Stimulated activated CD4-positive, alpha-beta T cell treated with anti-CD3 and anti-CD28 coated beads, Interleukin-4, amount 100 ng/mL, for 48 hours (primary cell): ENCODE measurements around the gene ERVK3-1.
"Not testable (repeated sequence)": the region's sequence is repeated elsewhere in the genome, so short reads cannot be mapped to it uniquely, and the experiment has no call there.

Experiments used
- DNase-seq, 2 donors: peaks; one replicate each; pipeline ENCODE4 v3.0.0-alpha.2; 2020; ENCODE audit warnings: low read depth in 2 of 2

The ERVK3-1 gene

GRCh38 chr19:58305065-58305931, at the start of gene ERVK3-1:
Gene ERVK3-1 (plus strand): TSS chr19:58305377. CDS start chr19:58312169, 6,792 bp downstream.
- DNase-seq: peak; percentile 83 to 92

- DNase-seq: not testable (repeated sequence)
Measured at GRCh38 chr19:58258259-58258658, 46.9 kb upstream of the ERVK3-1 start.

GRCh38 chr19:58261600-58261967, 43.6 kb upstream of the ERVK3-1 start:
- no peak for DNase-seq

DNA sequence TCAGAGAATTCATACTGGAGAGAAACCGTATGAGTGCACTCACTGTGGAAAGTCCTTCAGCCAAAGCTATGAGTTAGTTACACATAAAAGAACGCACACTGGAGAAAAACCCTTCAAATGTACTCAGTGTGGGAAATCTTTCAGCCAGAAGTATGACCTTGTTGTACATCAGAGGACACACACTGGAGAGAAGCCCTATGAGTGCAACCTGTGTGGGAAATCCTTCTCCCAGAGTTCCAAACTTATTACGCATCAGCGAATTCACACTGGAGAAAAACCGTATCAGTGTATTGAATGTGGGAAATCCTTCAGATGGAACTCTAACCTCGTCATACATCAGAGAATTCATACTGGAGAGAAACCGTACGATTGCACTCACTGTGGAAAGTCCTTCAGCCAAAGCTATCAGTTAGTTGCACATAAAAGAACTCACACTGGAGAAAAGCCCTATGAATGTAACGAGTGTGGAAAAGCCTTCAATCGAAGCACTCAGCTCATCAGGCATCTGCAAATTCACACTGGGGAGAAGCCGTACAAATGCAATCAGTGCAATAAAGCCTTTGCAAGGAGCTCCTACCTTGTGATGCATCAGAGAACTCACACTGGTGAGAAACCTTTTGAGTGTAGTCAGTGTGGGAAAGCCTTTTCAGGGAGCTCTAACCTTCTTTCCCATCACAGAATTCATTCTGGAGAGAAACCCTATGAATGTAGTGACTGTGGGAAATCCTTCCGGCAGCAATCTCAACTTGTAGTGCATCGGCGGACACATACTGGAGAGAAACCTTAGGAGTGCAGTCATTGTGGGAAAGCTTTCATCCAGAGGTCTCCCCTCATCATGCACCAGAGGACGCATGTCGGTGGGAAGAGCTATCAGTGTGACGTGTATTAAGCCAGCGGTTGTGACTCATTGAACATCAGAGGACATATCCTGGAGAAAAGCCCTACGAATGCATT, 42.9 kb upstream of the ERVK3-1 start:
- DNase-seq: no peak

DNA sequence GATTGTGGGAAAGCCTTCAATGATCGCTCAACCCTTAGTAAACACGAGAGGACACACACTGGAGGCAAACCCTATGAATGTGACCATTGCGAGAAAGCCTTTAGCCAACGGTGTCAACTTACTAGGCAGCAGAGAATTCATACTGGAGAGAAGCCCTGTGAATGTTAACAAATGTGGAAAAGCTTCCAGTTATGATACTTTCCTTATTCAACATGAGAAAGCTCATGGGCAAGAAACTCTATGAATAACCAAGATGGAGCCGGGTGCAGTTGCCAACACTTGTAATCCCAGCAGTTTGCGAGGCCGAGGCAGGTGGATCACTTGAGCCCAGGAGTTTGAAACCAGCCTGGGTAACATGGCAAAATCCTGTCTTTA, 42.3 kb upstream of the ERVK3-1 start:
- DNase-seq: no peak

GRCh38 chr19:58265100-58265499, 40.1 kb upstream of the ERVK3-1 start:
- DNase-seq: no peak

DNA sequence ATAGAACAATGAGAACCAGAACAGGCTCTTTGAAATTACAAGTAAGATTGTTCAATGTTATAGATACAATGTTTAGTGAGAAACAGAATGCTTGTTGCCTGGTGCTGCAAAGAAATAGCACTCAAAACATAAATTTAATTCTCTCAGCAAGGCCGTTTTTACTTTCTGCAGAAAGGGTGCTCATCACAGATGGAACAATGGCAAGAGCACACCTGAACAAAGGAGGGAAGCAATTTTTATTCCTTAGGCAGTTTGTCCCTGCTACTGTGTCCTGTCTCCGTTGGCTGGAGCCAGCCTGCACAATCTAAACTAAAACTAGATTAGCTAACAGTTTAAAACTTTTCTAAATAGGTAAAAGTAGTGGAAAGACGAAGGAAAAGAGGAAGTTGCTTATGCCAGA, 36.8 kb upstream of the ERVK3-1 start:
- no peak for DNase-seq

DNA sequence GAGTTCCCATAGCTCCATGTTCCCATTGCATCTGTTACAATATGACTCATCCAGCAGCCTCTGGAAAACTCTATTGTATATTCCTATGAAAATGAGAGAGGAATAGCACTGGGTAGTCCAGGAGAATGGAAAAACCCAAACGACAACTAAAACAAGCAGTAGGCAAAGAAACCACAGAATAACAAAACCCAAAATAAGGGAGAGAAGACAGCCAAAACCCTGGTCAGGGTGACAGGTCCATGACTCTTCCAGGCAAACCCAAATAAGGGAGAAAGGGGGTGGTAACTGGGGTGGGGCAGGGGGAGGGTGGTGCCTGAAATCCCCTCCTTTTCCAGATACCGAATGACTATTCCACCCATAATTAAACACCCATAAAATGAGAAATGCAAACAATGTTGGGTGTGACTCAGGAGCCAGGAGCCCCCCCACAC, 30.4 kb upstream of the ERVK3-1 start:
- DNase-seq: no peak

DNA sequence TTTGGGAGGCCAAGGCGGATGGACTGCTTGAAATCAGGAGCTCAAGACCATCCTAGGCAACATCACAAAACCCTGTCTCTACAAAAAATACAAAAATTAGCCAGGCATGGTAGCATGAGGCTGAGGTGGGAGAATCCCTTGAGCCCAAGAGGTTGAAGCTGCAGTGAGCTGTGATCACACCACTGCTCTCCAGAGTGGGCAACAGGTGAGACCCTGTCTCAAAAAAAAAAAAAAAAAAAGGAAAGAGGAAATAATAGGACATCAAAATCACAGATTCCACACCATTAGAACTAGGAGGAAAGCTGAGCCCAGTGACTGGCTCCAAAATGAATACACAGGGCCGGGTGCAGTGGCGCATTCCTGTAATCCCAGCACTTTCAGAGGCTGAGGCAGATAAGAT, 29.6 kb upstream of the ERVK3-1 start:
- DNase-seq: no peak

DNA sequence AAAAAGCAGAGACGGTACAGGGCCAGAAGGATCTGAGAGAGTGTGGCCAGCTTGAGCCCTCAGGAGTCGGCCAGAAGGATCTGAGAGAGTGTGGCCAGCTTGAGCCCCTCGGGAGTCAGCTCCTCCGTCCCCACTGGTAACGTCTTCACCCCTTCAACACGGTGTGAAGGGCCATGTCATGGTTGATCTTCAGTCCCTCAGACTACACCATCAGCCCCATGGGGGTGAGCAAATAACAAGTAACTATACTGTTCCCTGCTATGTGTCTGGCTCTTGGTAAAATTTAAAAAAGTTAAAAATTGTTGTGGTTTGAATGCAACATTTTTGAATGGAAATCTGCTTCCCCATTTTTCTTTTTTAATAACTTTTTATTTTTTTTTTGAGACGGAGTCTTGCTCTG, 28.0 kb upstream of the ERVK3-1 start:
- DNase-seq: no peak

DNA sequence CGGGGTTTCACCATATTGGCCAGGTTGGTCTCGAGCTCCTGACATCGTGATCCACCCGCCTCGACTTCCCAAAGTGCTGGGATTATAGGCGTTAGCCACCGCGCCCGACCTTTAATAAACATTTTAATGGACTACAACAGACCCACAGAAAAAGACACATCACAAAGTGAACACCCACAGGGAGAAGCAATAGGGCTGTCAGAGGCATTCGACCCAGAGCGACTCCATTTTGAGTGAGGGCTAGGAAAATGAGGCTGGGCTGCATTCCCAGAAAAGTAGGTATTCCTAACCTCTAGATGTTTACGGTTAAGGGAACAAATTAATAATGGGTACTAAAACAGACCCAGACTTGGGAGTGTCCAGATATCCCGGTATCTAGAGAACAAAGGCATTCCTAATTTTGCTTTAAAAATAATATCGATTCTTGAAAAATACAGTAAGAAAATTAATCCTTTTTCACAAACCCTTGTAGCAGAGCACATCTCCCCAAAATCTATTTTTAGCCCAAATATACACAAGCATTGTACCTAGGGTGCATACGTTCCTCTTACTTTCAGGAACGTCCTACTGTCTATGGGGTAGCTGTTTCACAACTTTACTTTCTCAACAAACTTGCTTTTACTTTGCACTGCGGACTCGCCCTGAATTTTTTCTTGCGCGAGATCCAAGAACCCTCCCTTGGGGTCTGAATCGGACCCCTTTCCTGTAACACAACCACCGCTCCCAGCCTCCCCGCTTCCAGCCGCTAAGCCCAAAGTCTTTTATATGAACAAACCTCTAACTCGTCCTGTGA, 27.2 kb upstream of the ERVK3-1 start:
- DNase-seq: no peak

DNA sequence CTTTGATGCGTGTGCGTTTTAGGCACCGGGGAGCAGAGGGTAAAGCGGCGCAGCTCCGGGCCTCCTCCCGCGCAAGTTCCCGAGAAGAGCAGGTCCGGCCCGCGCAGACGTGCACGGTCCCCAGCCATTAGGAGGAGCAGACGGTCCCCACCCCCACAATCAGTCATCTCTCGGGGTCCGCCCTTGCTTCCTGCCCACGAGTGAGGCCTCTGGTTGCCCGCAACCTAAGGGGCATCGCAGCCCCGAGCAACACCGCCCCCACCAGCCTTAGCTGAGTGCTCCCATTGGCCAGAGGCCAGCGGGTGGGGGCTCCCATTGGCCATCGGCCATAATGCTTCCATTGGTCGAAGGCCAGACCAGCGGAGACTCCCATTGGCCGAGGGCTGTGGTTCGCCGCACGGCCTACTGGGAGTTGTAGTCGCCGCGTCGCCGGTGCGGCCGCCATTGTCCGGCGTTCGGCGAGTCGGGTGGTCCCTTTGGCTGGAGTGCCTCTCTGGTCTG, 26.6 kb upstream of the ERVK3-1 start, which contains the start of gene ZNF8:
Gene ZNF8, plus strand, starts transcription at position 415 of the 501 bp plus-strand sequence. CDS start 127 bp downstream, outside the sequence.
- DNase-seq: peak; percentile 94 to 97

DNA sequence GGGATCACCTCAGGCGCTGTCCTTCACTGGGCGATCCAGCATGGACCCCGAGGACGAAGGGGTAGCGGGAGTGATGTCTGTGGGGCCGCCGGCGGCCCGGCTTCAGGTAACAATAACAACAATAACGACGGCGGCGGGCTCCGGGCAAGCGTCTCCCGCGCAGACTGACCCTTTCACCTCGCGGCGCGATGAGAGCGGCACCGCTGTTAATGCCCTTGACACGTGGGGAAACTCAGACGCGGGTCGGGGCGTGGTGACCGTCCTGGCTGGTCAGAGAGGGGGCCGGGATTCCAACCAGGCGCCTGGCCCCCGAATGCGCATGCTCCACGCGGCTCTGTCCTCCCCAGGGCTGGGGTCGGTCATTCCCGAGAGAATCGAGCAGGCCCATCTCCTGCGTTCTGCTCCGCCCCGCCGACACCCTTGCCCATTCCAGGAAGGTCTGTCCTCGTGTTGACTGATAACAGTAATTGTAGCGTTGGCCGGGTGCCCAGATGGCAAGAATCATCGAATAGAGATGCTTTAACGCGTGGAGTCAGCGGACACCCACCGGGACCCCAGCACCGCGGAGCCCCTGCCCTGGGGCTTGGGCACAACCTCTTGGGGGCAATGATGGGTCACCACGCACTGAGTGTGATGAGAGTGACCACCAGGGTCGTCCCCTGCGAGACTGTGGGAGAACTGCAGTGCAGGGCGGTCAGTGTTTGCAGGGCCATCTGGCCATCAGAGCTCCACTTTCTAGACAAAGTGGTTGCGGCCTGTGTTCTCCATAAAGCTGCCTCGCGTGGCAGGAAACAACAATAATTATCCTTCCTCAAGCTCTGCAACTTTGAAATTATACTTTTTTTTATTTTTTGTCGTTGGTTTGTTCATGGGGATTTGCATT, 25.9 kb upstream of the ERVK3-1 start:
- DNase-seq: peak; percentile 30 to 35

GRCh38 chr19:58279925-58280316, 25.3 kb upstream of the ERVK3-1 start:
- no peak for DNase-seq

DNA sequence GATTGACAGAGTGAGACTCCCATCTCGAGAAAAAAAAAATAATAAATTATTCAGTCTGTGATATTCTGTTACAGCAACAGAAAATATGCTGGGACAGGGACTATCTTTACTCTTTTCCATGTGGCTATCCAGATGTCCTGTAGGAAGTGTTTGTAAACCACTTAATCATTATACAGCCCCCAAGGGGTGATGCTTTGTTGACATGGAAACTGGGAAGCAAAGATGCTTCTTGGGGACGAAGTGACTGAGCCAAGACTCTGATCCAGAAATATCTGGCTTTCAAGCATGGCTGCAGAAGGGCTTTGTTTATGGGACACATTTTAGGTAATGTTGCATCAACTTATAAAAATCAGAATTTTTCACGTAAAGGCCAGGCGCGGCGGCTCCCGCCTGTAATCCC, 21.0 kb upstream of the ERVK3-1 start:
- DNase-seq: no peak

DNA sequence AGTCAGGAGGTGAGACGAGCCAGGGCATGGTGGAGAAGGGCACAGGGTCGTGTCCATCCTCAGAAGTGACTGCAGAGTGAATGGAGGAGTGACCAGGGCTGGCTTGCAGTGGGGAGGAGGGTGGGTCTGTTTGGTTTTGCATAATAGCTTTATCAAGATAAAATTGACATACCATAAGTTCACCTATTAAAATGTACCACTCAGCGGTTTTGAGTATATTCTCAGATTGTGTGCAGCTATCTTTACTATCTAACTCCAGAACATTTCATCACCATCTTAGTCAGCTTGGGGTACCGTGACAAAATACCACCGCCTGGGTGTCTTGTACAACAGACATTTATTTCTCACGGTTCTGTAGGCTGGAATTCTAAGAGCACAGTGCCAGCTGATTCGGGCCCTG, 13.2 kb upstream of the ERVK3-1 start:
- no peak for DNase-seq

- no peak for DNase-seq
Measured at GRCh38 chr19:58294743-58295374, 10.3 kb upstream of the ERVK3-1 start.

DNA sequence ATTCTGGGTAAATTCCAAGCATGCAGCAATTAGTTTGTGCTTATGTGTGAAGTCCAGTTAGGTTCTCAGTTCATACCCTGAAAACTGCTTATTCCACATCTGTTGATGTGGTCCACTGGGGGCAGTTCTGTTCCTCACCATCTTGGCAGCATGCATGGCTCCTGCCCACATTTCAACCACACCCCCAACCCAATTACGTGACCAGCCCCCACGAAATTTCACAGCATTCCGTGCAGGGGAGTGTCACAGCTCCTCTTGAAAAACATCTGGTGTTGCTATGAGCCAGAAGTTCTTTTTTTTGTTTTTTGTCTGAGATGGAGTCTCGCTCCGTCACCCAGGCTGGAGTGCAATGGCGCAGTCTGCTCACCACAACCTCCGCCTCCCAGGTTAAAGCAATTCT, 9.1 kb upstream of the ERVK3-1 start:
- DNase-seq: no peak

GRCh38 chr19:58300620-58301019, 4.6 kb upstream of the ERVK3-1 start:
- no peak for DNase-seq

DNA sequence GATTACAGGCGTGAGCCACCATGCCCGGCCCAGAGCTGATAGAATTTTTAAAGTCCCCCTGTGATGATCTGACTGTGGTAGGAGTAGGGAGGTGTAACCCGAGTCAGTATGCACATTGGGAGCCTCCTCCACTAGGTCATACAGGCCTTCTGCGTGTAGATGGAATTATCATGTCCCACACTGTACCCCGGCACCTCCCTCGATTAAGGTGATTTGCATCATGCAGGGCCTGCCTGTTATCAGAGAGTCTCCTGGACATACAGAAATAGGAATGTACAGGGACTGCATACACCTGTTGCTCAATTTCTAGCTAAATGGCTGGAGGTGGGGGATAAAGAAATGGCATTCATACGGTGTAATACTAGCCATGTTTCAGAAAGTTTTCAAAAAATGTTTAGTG, 922 bp upstream of the ERVK3-1 start:
- no peak for DNase-seq
